Vagina (tissue), 2 donors: ENCODE data around the gene GABARAPL1. TPM values are rescaled to one million over a fixed set of nuclear protein-coding genes. Genes with fewer than 3 reads are reported as not detected.

Experiments used
- DNase-seq, 2 donors: peaks; one replicate each; pipeline ENCODE4 v3.0.0-alpha.2; 2017; ENCODE audit errors: extremely low spot score in 2 of 2
- H3K27ac ChIP-seq: fragments of 200-600 bp; sonication (generic); one replicate; pipeline ENCODE4 v1.5.1; 2019
- H3K27me3 ChIP-seq: fragments of 200-600 bp; sonication (generic); one replicate; pipeline ENCODE4 v1.5.1; 2019
- H3K36me3 ChIP-seq, 2 donors: fragments of 200-600 bp; sonication (generic); one replicate each; pipeline ENCODE4 v1.5.1; 2017 to 2019
- H3K4me1 ChIP-seq: fragments of 200-600 bp; sonication (generic); one replicate; pipeline ENCODE4 v1.5.1; 2019
- H3K4me3 ChIP-seq, 2 donors: fragments of 200-600 bp; sonication (generic); 1 replicate in 1 of 2; 2 replicates in 1 of 2; pipeline ENCODE4 v1.5.1; 2016 to 2019
- H3K9me3 ChIP-seq: fragments of 200-600 bp; sonication (generic); one replicate; pipeline ENCODE4 v1.5.1; 2019
- CTCF ChIP-seq, 3 experiments: fragments of 450-650 bp in 2 of 3; fragments of 200-600 bp in 1 of 3; sonication (generic) in 1 of 3; IDR thresholded peaks; one replicate each; pipeline ENCODE4 v1.5.1; 2017 to 2019; ENCODE audit warnings: antibody characterized with exemption in 3 of 3, mild to moderate bottlenecking in 2 of 3, moderate library complexity in 2 of 3
- POLR2A ChIP-seq, 2 donors: fragments of 450-650 bp; IDR thresholded peaks; one replicate each; pipeline ENCODE4 v1.6.1; 2017; ENCODE audit warnings: antibody characterized with exemption in 2 of 2, mild to moderate bottlenecking in 2 of 2, moderate library complexity in 2 of 2
- POLR2AphosphoS5 ChIP-seq, 2 donors: sonication (generic); formaldehyde crosslinking; IDR thresholded peaks; one replicate each; pipeline ENCODE4 v1.9.0; 2017; ENCODE audit warnings: antibody characterized with exemption in 2 of 2, mild to moderate bottlenecking in 2 of 2, low read depth in 1 of 2; ENCODE audit not compliant: insufficient read depth in 1 of 2
- intact Hi-C: fragments of 100-400 bp; cut with DNase I; formaldehyde crosslinking; loops from one replicate; pipeline ENCODE4 v1.15.1; 2023
- total RNA-seq: library from RNA; depleted of rRNA; stranded (reverse); fragments of >200 nt; gene quantifications from one replicate; pipeline ENCODE4 v1.2.3, GENCODE V29; 2016

The GABARAPL1 gene
- total RNA-seq, 1 donor from 2014 or later = 90.6 TPM

- no peaks in the 10 kb centered on the region for H3K9me3 ChIP-seq
- DNase-seq = no peak
- intact Hi-C loops = no loop called here
- no peak overlapping the region for H3K4me3 ChIP-seq
- H3K27ac ChIP-seq = no peak overlapping the region
- no peaks in the 10 kb centered on the region for H3K27me3 ChIP-seq
- H3K4me1 ChIP-seq = no peaks in the 10 kb centered on the region
- H3K36me3 ChIP-seq = no peaks in the 10 kb centered on the region
- TF ChIP-seq CTCF (IDR thresholded peaks at IDR 0.05) (no peak), POLR2AphosphoS5 (IDR thresholded peaks at IDR 0.05; ENCODE audit: insufficient read depth in 1 of 2, low read depth in 1 of 2) (no peak), POLR2A (IDR thresholded peaks at IDR 0.05) (no peak)
Measured at GRCh38 chr12:10241727-10242126, 29.1 kb downstream of the GABARAPL1 start.

GRCh38 chr12:10242539-10242938 is 29.9 kb downstream of the GABARAPL1 start:
- Histone ChIP-seq H3K27ac (no peak overlapping the region), H3K36me3 (no peaks in the 10 kb centered on the region), H3K4me3 (no peak overlapping the region), H3K27me3 (no peaks in the 10 kb centered on the region), H3K4me1 (no peaks in the 10 kb centered on the region), H3K9me3 (no peaks in the 10 kb centered on the region)
- DNase-seq = no peak
- TF ChIP-seq CTCF (IDR thresholded peaks at IDR 0.05) (no peak), POLR2AphosphoS5 (IDR thresholded peaks at IDR 0.05; ENCODE audit: insufficient read depth in 1 of 2, low read depth in 1 of 2) (no peak), POLR2A (IDR thresholded peaks at IDR 0.05) (no peak)
- intact Hi-C loops = no loop called here

- H3K27me3 ChIP-seq = no peaks in the 10 kb centered on the region
- no peak for DNase-seq
- no peaks in the 10 kb centered on the region for H3K36me3 ChIP-seq
- H3K27ac ChIP-seq = no peak overlapping the region
- intact Hi-C loops = no loop called here
- no peaks in the 10 kb centered on the region for H3K9me3 ChIP-seq
- no peak overlapping the region for H3K4me3 ChIP-seq
- no peaks in the 10 kb centered on the region for H3K4me1 ChIP-seq
- no peak for TF ChIP-seq CTCF (IDR thresholded peaks at IDR 0.05)
- no peak for TF ChIP-seq POLR2AphosphoS5 (IDR thresholded peaks at IDR 0.05; ENCODE audit: insufficient read depth in 1 of 2, low read depth in 1 of 2)
- no peak for TF ChIP-seq POLR2A (IDR thresholded peaks at IDR 0.05)
Measured at GRCh38 chr12:10243818-10244520, 31.3 kb downstream of the GABARAPL1 start.

GRCh38 chr12:10247436-10248058 is 34.9 kb downstream of the GABARAPL1 start:
- Histone ChIP-seq H3K36me3 (no peaks in the 10 kb centered on the region), H3K9me3 (no peaks in the 10 kb centered on the region), H3K27me3 (no peaks in the 10 kb centered on the region), H3K4me3 (no peak overlapping the region), H3K27ac (no peak overlapping the region), H3K4me1 (no peaks in the 10 kb centered on the region)
- no peak for DNase-seq
- TF ChIP-seq POLR2AphosphoS5 (IDR thresholded peaks at IDR 0.05; ENCODE audit: insufficient read depth in 1 of 2, low read depth in 1 of 2) = no peak
- no peak for TF ChIP-seq POLR2A (IDR thresholded peaks at IDR 0.05)
- TF ChIP-seq CTCF (IDR thresholded peaks at IDR 0.05) = no peak
- intact Hi-C loops = no loop called here
